HCT116 (cell line): Measurements from ENCODE around the gene NDUFAB1. TPM values are rescaled to one million over a fixed set of nuclear protein-coding genes. Genes with fewer than 3 reads are reported as not detected.

Source experiments
- ATAC-seq: fragments of 200-7000 bp; cut with Tn5 transposase; 2 replicates; pipeline ENCODE4 v1.9.1; 2020; ENCODE audit warnings: mild to moderate bottlenecking, moderate library complexity
- BruUV-seq: library from RNA; stranded (reverse); fragments of 400-500 nt; replicated peaks from 2 replicates; lab custom pipeline; 2021; lab: Mats Ljungman, UMichigan
- CTCF ChIA-PET: fragments of 300-600 bp; sonication (Branson Sonifier 250); formaldehyde crosslinking; loops from one replicate; lab custom pipeline; 2021; ENCODE audit warnings: antibody characterized with exemption; lab: Charles Lee
- POLR2A ChIA-PET: fragments of 300-600, 350-600 bp; sonication (Branson Sonifier 250); formaldehyde crosslinking; loops from one replicate; lab custom pipeline; 2021; ENCODE audit warnings: antibody characterized with exemption; lab: Charles Lee
- RAD21 ChIA-PET, 2 experiments: fragments of 300-600 bp; sonication (Branson Sonifier 250); formaldehyde crosslinking; loops; one replicate each; lab custom pipeline; 2023; ENCODE audit warnings: low total read pairs in 2 of 2; ENCODE audit not compliant: uncharacterized antibody in 2 of 2, unreplicated experiment in 2 of 2, low non-redundant PET in 1 of 2; lab: Charles Lee
- DNase-seq: peaks from one replicate; pipeline ENCODE4 v3.0.0-alpha.2; 2010; ENCODE audit warnings: low read depth, low spot score
- H2AFZ ChIP-seq: fragments of 200-600 bp; shearing (Covaris generic), sonication (generic); 2 replicates; pipeline ENCODE4 v1.6.1; 2017; ENCODE audit warnings: low read depth, mixed run types, mixed read lengths, antibody characterized with exemption, low read length; ENCODE audit not compliant: poor library complexity, severe bottlenecking
- H3K27ac ChIP-seq: 2 replicates; pipeline ENCODE4 v1.5.1; 2012; ENCODE audit warnings: low read depth, low read length
- H3K27me3 ChIP-seq: fragments of 200-600 bp; sonication (generic); 2 replicates; pipeline ENCODE4 v1.6.1; 2016; ENCODE audit warnings: mixed run types, low read length, mixed read lengths; ENCODE audit not compliant: insufficient read depth
- H3K36me3 ChIP-seq, 2 experiments: fragments of 200-500 bp in 1 of 2; fragments of 200-600 bp in 1 of 2; sonication (Bioruptor generic) in 1 of 2; sonication (generic) in 1 of 2; 2 replicates each; pipeline versions ENCODE4 v1.5.1 to v1.6.1; 2014 to 2016; ENCODE audit warnings: low read length in 2 of 2, inconsistent platforms in 1 of 2, mixed read lengths in 1 of 2, mixed run types in 1 of 2; ENCODE audit not compliant: insufficient read depth in 2 of 2, control insufficient read depth in 1 of 2
- H3K4me1 ChIP-seq, 2 experiments: fragments of 200-600 bp in 1 of 2; sonication (generic) in 1 of 2; 2 replicates each; pipeline versions ENCODE4 v1.5.1 to v1.6.1; 2012 to 2017; ENCODE audit warnings: low read length in 2 of 2, inconsistent platforms in 1 of 2, mild to moderate bottlenecking in 1 of 2, mixed read lengths in 1 of 2, mixed run types in 1 of 2, moderate library complexity in 1 of 2; ENCODE audit not compliant: insufficient read depth in 2 of 2, control insufficient read depth in 1 of 2
- H3K4me2 ChIP-seq: fragments of 200-600 bp; sonication (generic); 2 replicates; pipeline ENCODE4 v1.6.1; 2017; ENCODE audit warnings: mixed run types, low read length, mixed read lengths
- H3K4me3 ChIP-seq, 2 experiments: fragments of 200-600 bp in 1 of 2; sonication (generic) in 1 of 2; replicated peaks in 1 of 2; 2 replicates each; pipeline ENCODE4 v1.5.1; 2011 to 2016; ENCODE audit warnings: low read length in 2 of 2, control low read depth in 1 of 2, low read depth in 1 of 2, mild to moderate bottlenecking in 1 of 2, mixed read lengths in 1 of 2, mixed run types in 1 of 2
- H3K79me2 ChIP-seq: fragments of 200-600 bp; sonication (generic); 2 replicates; pipeline ENCODE4 v1.6.1; 2017; ENCODE audit warnings: mild to moderate bottlenecking, mixed run types, low read length, moderate library complexity, mixed read lengths; ENCODE audit not compliant: insufficient read depth
- H3K9ac ChIP-seq: fragments of 200-600 bp; sonication (generic); 2 replicates; pipeline ENCODE4 v1.6.1; 2016; ENCODE audit warnings: low read length, mixed read lengths
- H3K9me2 ChIP-seq: fragments of 200-600 bp; sonication (generic), shearing (Covaris generic); 2 replicates; pipeline ENCODE4 v1.6.1; 2017; ENCODE audit warnings: mixed run types, mild to moderate bottlenecking, moderate library complexity; ENCODE audit not compliant: insufficient read depth
- H3K9me3 ChIP-seq, 2 experiments: fragments of 200-500 bp in 1 of 2; fragments of 200-600 bp in 1 of 2; sonication (Bioruptor generic) in 1 of 2; sonication (generic) in 1 of 2; 2 replicates each; pipeline ENCODE4 v1.6.1; 2014 to 2017; ENCODE audit warnings: low read length in 2 of 2, mixed read lengths in 2 of 2, inconsistent platforms in 1 of 2, low read depth in 1 of 2, mild to moderate bottlenecking in 1 of 2, mixed run types in 1 of 2, moderate library complexity in 1 of 2; ENCODE audit not compliant: control insufficient read depth in 1 of 2, insufficient read depth in 1 of 2
- H4K20me1 ChIP-seq: fragments of 200-600 bp; sonication (generic), shearing (Covaris generic); 2 replicates; pipeline ENCODE4 v1.6.1; 2017; ENCODE audit warnings: mixed run types, mild to moderate bottlenecking, moderate library complexity; ENCODE audit not compliant: insufficient read depth
- CBX3 ChIP-seq: IDR thresholded peaks from 2 replicates; pipeline ENCODE4 v1.6.1; 2012; ENCODE audit warnings: low read depth
- CEBPB ChIP-seq: IDR thresholded peaks from 2 replicates; pipeline ENCODE4 v1.6.1; 2012; ENCODE audit warnings: low read depth
- EGR1 ChIP-seq: IDR thresholded peaks from 2 replicates; pipeline ENCODE4 v1.6.1; 2012; ENCODE audit warnings: low read depth
- ELF1 ChIP-seq: IDR thresholded peaks from 2 replicates; pipeline ENCODE4 v1.6.1; 2012; ENCODE audit warnings: low read depth, borderline replicate concordance
- JUND ChIP-seq: IDR thresholded peaks from 2 replicates; pipeline ENCODE4 v1.6.1; 2012
- POLR2A ChIP-seq: IDR thresholded peaks from 2 replicates; pipeline ENCODE4 v1.7.0; 2011; ENCODE audit warnings: borderline replicate concordance; ENCODE audit not compliant: insufficient read depth, insufficient read length; ENCODE audit errors: extremely low read depth
- SP1 ChIP-seq: IDR thresholded peaks from 2 replicates; pipeline ENCODE4 v1.6.1; 2012; ENCODE audit warnings: low read depth
- SRF ChIP-seq: IDR thresholded peaks from 2 replicates; pipeline ENCODE4 v1.6.1; 2012; ENCODE audit warnings: low read depth
- YY1 ChIP-seq: IDR thresholded peaks from 2 replicates; pipeline ENCODE4 v1.6.1; 2011; ENCODE audit warnings: low read length, low read depth, moderate library complexity, mild to moderate bottlenecking; ENCODE audit not compliant: insufficient replicate concordance; ENCODE audit errors: extremely low read depth
- ZBTB33 ChIP-seq: IDR thresholded peaks from 2 replicates; pipeline ENCODE4 v1.6.1; 2011; ENCODE audit warnings: mild to moderate bottlenecking, low read length, moderate library complexity; ENCODE audit not compliant: insufficient replicate concordance; ENCODE audit errors: extremely low read depth
- intact Hi-C: fragments of 100-400 bp; cut with micrococcal nuclease; formaldehyde crosslinking; loops from 2 replicates; pipeline ENCODE4 v1.10.0; 2022
- total RNA-seq: library from RNA; stranded (reverse); gene quantifications from one replicate; pipeline ENCODE4 v1.2.1, GENCODE V29; 2021; ENCODE audit not compliant: unreplicated experiment
- TF ChIP-seq, protein P1 (sequence below), 3 experiments: fragments of 200-600 bp in 1 of 3; sonication (generic) in 1 of 3; IDR thresholded peaks in 2 of 3; conservative IDR thresholded peaks in 1 of 3; 2 replicates each; pipeline ENCODE4 v1.5.1; 2012 to 2017; ENCODE audit warnings: low read depth in 2 of 3, low read length in 2 of 3, antibody characterized with exemption in 1 of 3, borderline replicate concordance in 1 of 3, control low read depth in 1 of 3, mild to moderate bottlenecking in 1 of 3, mixed read lengths in 1 of 3, mixed run types in 1 of 3, moderate library complexity in 1 of 3; ENCODE audit not compliant: insufficient read depth in 1 of 3
- TF ChIP-seq, protein P2 (sequence below): IDR thresholded peaks from 2 replicates; pipeline ENCODE4 v1.6.1; 2012; ENCODE audit warnings: low read depth
- TF ChIP-seq, protein P3 (sequence below): IDR thresholded peaks from 2 replicates; pipeline ENCODE4 v1.6.1; 2012

NDUFAB1 gene
- total RNA-seq, 1 experiment from 2014 or later = 169 TPM

- Histone ChIP-seq H3K9ac (no peak overlapping the region), H3K27me3 (no peaks in the 10 kb centered on the region), H3K4me3 (no peak overlapping the region), H3K4me2 (no peak overlapping the region), H3K79me2 (peaks cover 9% of the 10 kb centered on the region; the same call in 1 of the 2 replicates), H3K9me3 (no peaks in the 10 kb centered on the region), H3K9me2 (no peaks in the 10 kb centered on the region), H3K36me3 (peaks cover 20 to 26% of the 10 kb centered on the region in 2 experiments), H3K27ac (no peak overlapping the region), H2AFZ (no peak overlapping the region), H3K4me1 (peaks cover 7 to 17% of the 10 kb centered on the region in 2 experiments), H4K20me1 (no peaks in the 10 kb centered on the region)
- ChIA-PET CTCF (interaction anchor here (0.9 kb wide), 1 partner anchor 20 kb away, joined by 4 read pairs; the partner anchor contains the start of gene UBFD1), POLR2A (no interaction called here), RAD21 (no interaction called here)
- intact Hi-C loops = loop anchor here (10.0 kb wide), 1 partner anchor 63 kb away; no protein-coding TSS in a partner anchor
- no peak for DNase-seq
- no peak for ATAC-seq
- TF ChIP-seq POLR2A (no peak), SP1 (no peak), JUND (no peak)
- TF ChIP-seq, protein P1, sequence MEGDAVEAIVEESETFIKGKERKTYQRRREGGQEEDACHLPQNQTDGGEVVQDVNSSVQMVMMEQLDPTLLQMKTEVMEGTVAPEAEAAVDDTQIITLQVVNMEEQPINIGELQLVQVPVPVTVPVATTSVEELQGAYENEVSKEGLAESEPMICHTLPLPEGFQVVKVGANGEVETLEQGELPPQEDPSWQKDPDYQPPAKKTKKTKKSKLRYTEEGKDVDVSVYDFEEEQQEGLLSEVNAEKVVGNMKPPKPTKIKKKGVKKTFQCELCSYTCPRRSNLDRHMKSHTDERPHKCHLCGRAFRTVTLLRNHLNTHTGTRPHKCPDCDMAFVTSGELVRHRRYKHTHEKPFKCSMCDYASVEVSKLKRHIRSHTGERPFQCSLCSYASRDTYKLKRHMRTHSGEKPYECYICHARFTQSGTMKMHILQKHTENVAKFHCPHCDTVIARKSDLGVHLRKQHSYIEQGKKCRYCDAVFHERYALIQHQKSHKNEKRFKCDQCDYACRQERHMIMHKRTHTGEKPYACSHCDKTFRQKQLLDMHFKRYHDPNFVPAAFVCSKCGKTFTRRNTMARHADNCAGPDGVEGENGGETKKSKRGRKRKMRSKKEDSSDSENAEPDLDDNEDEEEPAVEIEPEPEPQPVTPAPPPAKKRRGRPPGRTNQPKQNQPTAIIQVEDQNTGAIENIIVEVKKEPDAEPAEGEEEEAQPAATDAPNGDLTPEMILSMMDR (IDR thresholded peaks at IDR 0.05 in 2 of 3, conservative IDR thresholded peaks at IDR 0.05 in 1 of 3; ENCODE audit: borderline replicate concordance in 1 of 3, insufficient read depth in 1 of 3, low read depth in 2 of 3, low read length in 2 of 3) = no peak
- BruUV-seq = no TSS peak
Measured at GRCh38 chr16:23537390-23537789, 58.7 kb downstream of the NDUFAB1 start.

GRCh38 chr16:23535901-23536300 lies 60.2 kb downstream of the NDUFAB1 start:
- peaks cover 5% of the 10 kb centered on the region; the same call in 1 of the 2 replicates for H3K79me2 ChIP-seq
- ChIA-PET POLR2A (no interaction called here), CTCF (no interaction called here), RAD21 (no interaction called here)
- H3K27me3 ChIP-seq = no peaks in the 10 kb centered on the region
- no peaks in the 10 kb centered on the region for H4K20me1 ChIP-seq
- no peaks in the 10 kb centered on the region for H3K9me3 ChIP-seq
- BruUV-seq = no TSS peak
- DNase-seq (no peak), ATAC-seq (no peak)
- H3K36me3 ChIP-seq = peaks cover 20 to 34% of the 10 kb centered on the region in 2 experiments
- no peak overlapping the region for H2AFZ ChIP-seq
- H3K27ac ChIP-seq = no peak overlapping the region
- no peaks in the 10 kb centered on the region for H3K9me2 ChIP-seq
- H3K4me3 ChIP-seq = no peak overlapping the region
- no peak overlapping the region for H3K4me2 ChIP-seq
- intact Hi-C loops = loop anchor here (10.0 kb wide), 1 partner anchor 61 kb away; no protein-coding TSS in a partner anchor
- no peak overlapping the region for H3K9ac ChIP-seq
- H3K4me1 ChIP-seq = peaks cover 7 to 17% of the 10 kb centered on the region in 2 experiments
- no peak for TF ChIP-seq CEBPB
- TF ChIP-seq, protein P2, sequence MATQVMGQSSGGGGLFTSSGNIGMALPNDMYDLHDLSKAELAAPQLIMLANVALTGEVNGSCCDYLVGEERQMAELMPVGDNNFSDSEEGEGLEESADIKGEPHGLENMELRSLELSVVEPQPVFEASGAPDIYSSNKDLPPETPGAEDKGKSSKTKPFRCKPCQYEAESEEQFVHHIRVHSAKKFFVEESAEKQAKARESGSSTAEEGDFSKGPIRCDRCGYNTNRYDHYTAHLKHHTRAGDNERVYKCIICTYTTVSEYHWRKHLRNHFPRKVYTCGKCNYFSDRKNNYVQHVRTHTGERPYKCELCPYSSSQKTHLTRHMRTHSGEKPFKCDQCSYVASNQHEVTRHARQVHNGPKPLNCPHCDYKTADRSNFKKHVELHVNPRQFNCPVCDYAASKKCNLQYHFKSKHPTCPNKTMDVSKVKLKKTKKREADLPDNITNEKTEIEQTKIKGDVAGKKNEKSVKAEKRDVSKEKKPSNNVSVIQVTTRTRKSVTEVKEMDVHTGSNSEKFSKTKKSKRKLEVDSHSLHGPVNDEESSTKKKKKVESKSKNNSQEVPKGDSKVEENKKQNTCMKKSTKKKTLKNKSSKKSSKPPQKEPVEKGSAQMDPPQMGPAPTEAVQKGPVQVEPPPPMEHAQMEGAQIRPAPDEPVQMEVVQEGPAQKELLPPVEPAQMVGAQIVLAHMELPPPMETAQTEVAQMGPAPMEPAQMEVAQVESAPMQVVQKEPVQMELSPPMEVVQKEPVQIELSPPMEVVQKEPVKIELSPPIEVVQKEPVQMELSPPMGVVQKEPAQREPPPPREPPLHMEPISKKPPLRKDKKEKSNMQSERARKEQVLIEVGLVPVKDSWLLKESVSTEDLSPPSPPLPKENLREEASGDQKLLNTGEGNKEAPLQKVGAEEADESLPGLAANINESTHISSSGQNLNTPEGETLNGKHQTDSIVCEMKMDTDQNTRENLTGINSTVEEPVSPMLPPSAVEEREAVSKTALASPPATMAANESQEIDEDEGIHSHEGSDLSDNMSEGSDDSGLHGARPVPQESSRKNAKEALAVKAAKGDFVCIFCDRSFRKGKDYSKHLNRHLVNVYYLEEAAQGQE = no peak
- TF ChIP-seq ZBTB33 = no peak
- no peak for TF ChIP-seq JUND
- no peak for TF ChIP-seq SRF
- no peak for TF ChIP-seq YY1
- no peak for TF ChIP-seq EGR1
- no peak for TF ChIP-seq CBX3
- TF ChIP-seq, protein P3, sequence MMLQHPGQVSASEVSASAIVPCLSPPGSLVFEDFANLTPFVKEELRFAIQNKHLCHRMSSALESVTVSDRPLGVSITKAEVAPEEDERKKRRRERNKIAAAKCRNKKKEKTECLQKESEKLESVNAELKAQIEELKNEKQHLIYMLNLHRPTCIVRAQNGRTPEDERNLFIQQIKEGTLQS = no peak
- TF ChIP-seq ELF1 = no peak
